A673 (cell line): ENCODE measurements around the gene IFNLR1. TPM values are rescaled to one million over a fixed set of nuclear protein-coding genes. Genes with fewer than 3 reads are reported as not detected.

Experiments used
- BruUV-seq: library from RNA; stranded (reverse); fragments of 400-500 nt; replicated peaks from 2 replicates; lab custom pipeline; 2021; lab: Mats Ljungman, UMichigan
- CTCF ChIA-PET: fragments of 300-600 bp; sonication (Branson Sonifier 250); formaldehyde crosslinking; loops from one replicate; lab custom pipeline; 2022; ENCODE audit warnings: antibody characterized with exemption; lab: Charles Lee
- POLR2A ChIA-PET: fragments of 300-600 bp; sonication (Branson Sonifier 250); formaldehyde crosslinking; loops from one replicate; lab custom pipeline; 2022; ENCODE audit warnings: antibody characterized with exemption; ENCODE audit not compliant: low non-redundant PET; lab: Charles Lee
- DNase-seq: peaks from one replicate; pipeline ENCODE4 v3.0.0-alpha.2; 2015; ENCODE audit warnings: low spot score
- H3K27ac ChIP-seq: fragments of 200-600 bp; sonication (generic); 2 replicates; pipeline ENCODE4 v1.5.1; 2016; ENCODE audit warnings: mixed run types, low read depth, mild to moderate bottlenecking, mixed read lengths, antibody characterized with exemption, low read length; ENCODE audit not compliant: poor library complexity, severe bottlenecking
- H3K27me3 ChIP-seq: fragments of 200-600 bp; sonication (generic); replicated peaks from 2 replicates; pipeline ENCODE4 v1.6.1; 2017; ENCODE audit warnings: mixed run types, low read depth, mild to moderate bottlenecking, mixed read lengths, antibody characterized with exemption, low read length; ENCODE audit not compliant: insufficient read depth, poor library complexity
- H3K36me3 ChIP-seq: fragments of 200-600 bp; sonication (generic); 2 replicates; pipeline ENCODE4 v1.6.1; 2016; ENCODE audit warnings: mixed run types, mild to moderate bottlenecking, mixed read lengths, antibody characterized with exemption, low read length; ENCODE audit not compliant: insufficient read depth, poor library complexity, severe bottlenecking
- H3K4me1 ChIP-seq: fragments of 200-600 bp; sonication (generic); 2 replicates; pipeline ENCODE4 v1.6.1; 2017; ENCODE audit warnings: mixed run types, mild to moderate bottlenecking, mixed read lengths, antibody characterized with exemption, low read length; ENCODE audit not compliant: insufficient read depth, poor library complexity, severe bottlenecking
- H3K4me3 ChIP-seq: fragments of 200-600 bp; sonication (generic); 2 replicates; pipeline ENCODE4 v1.5.1; 2016; ENCODE audit warnings: low read depth, mixed run types, mild to moderate bottlenecking, mixed read lengths, low read length; ENCODE audit not compliant: poor library complexity, severe bottlenecking
- H3K9me3 ChIP-seq: fragments of 200-600 bp; sonication (generic); 2 replicates; pipeline ENCODE4 v1.6.1; 2016; ENCODE audit warnings: mixed run types, low read depth, mild to moderate bottlenecking, mixed read lengths, antibody characterized with exemption, low read length; ENCODE audit not compliant: poor library complexity, severe bottlenecking
- CTCF ChIP-seq: fragments of 300-800, 200-600 bp; sonication (generic); conservative IDR thresholded peaks from 2 replicates; pipeline ENCODE4 v1.5.1; 2017; ENCODE audit warnings: low read depth, mild to moderate bottlenecking, antibody characterized with exemption, low read length, moderate library complexity, mixed read lengths
- EZH2 ChIP-seq: fragments of 200-600 bp; sonication (generic); IDR thresholded peaks from 2 replicates; pipeline ENCODE4 v1.6.1; 2017; ENCODE audit warnings: borderline replicate concordance, low read depth, mild to moderate bottlenecking, mixed read lengths, antibody characterized with exemption, low read length; ENCODE audit not compliant: poor library complexity, severe bottlenecking
- intact Hi-C: fragments of 100-400 bp; cut with micrococcal nuclease; formaldehyde crosslinking; loops from one replicate; pipeline ENCODE4 v1.10.0; 2022; ENCODE audit not compliant: unreplicated experiment
- total RNA-seq: library from RNA; stranded (reverse); gene quantifications from 2 replicates; pipeline ENCODE4 v1.2.3, GENCODE V29; 2021

IFNLR1 gene
- total RNA-seq, 1 experiment from 2014 or later, result 2.0 TPM

GRCh38 chr1:24124980-24125379, 62.1 kb downstream of the IFNLR1 start:
- H3K4me1 ChIP-seq, result no peaks in the 10 kb centered on the region
- POLR2A ChIA-PET, result no interaction called here
- no peaks in the 10 kb centered on the region for H3K36me3 ChIP-seq
- H3K9me3 ChIP-seq, result no peaks in the 10 kb centered on the region
- no peak overlapping the region for H3K4me3 ChIP-seq
- no peak for DNase-seq
- H3K27ac ChIP-seq, result no peak overlapping the region
- H3K27me3 ChIP-seq, result no peaks in the 10 kb centered on the region
- TF ChIP-seq CTCF (no peak), EZH2 (no peak)
- CTCF ChIA-PET, result no interaction called here
- intact Hi-C loops, result no loop called here
- no TSS peak for BruUV-seq

DNA sequence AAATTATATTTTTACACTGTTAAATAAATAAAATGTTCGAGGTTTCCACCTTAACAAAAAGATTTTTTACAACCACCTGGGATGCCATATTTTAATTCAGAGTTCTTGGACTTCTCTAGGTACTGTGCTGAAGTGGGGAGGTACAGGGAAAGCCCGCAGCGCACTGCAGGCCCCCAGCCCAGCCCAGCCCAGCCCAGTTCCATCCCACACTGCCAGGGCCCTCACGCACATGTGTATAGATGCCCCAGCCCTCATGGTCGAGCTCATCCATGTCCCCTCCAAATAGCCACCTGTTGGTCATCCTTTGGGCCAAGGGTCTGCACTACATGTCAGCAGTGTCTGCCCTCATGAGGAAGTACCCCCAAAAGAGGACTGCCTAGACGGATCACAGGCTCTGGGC, 63.5 kb downstream of the IFNLR1 start:
- H3K27ac ChIP-seq, result no peak overlapping the region
- ChIA-PET CTCF (interaction anchor here (1.0 kb wide), 1 partner anchor 27 kb away, joined by 4 read pairs; no protein-coding TSS in a partner anchor), POLR2A (no interaction called here)
- no peak for TF ChIP-seq EZH2
- TF ChIP-seq CTCF, result no peak
- H3K27me3 ChIP-seq, result no peaks in the 10 kb centered on the region
- no TSS peak for BruUV-seq
- H3K36me3 ChIP-seq, result no peaks in the 10 kb centered on the region
- intact Hi-C loops, result no loop called here
- H3K4me3 ChIP-seq, result no peak overlapping the region
- no peaks in the 10 kb centered on the region for H3K9me3 ChIP-seq
- DNase-seq, result no peak
- no peaks in the 10 kb centered on the region for H3K4me1 ChIP-seq

GRCh38 chr1:24122776-24123175, 64.3 kb downstream of the IFNLR1 start:
- intact Hi-C loops, result no loop called here
- no TSS peak for BruUV-seq
- Histone ChIP-seq H3K27ac (no peak overlapping the region), H3K27me3 (no peaks in the 10 kb centered on the region), H3K4me3 (no peak overlapping the region), H3K9me3 (no peaks in the 10 kb centered on the region), H3K36me3 (no peaks in the 10 kb centered on the region), H3K4me1 (no peaks in the 10 kb centered on the region)
- DNase-seq, result no peak
- POLR2A ChIA-PET, result no interaction called here
- TF ChIP-seq EZH2 (no peak), CTCF (no peak)
- CTCF ChIA-PET, result interaction anchor here (1.0 kb wide), 1 partner anchor 27 kb away, joined by 4 read pairs; no protein-coding TSS in a partner anchor
